ENCODE results near the gene KRTAP5-8.
"Not testable (repeated sequence)": the region's sequence is repeated elsewhere in the genome, so short reads cannot be mapped to it uniquely, and the experiment has no call there.

KRTAP5-8 gene

GRCh38 chr11:71540521-71541304 is 2.9 kb downstream of the KRTAP5-8 start:
- H3K4me3 ChIP-seq (ENCODE audit: low read depth, low read length); DNase-seq (ENCODE audit: low read depth): not testable (repeated sequence)

DNA sequence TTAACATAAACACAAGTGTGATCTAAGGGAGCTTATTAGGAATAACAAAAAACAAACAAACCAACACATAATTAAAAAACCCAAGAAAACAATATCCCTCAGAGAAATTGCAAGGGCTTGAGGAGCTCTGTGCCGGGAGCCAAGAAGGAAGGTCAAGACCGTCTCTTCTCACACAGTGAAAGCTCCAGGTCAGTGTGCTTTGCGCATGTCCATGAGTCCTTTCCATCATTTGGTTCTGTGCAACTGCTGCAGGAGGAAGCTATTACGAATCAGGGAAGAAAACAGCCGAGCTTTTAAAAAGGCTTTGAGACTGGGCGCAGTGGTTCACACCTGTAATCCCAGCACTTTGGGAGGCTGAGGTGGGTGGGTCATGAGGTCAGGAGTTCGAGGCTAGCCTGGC is 4.6 kb downstream of the KRTAP5-8 start:
- DNase-seq (ENCODE audit: low read depth): no peak
- H3K4me3 ChIP-seq (ENCODE audit: low read depth, low read length): no peak overlapping the region

DNA sequence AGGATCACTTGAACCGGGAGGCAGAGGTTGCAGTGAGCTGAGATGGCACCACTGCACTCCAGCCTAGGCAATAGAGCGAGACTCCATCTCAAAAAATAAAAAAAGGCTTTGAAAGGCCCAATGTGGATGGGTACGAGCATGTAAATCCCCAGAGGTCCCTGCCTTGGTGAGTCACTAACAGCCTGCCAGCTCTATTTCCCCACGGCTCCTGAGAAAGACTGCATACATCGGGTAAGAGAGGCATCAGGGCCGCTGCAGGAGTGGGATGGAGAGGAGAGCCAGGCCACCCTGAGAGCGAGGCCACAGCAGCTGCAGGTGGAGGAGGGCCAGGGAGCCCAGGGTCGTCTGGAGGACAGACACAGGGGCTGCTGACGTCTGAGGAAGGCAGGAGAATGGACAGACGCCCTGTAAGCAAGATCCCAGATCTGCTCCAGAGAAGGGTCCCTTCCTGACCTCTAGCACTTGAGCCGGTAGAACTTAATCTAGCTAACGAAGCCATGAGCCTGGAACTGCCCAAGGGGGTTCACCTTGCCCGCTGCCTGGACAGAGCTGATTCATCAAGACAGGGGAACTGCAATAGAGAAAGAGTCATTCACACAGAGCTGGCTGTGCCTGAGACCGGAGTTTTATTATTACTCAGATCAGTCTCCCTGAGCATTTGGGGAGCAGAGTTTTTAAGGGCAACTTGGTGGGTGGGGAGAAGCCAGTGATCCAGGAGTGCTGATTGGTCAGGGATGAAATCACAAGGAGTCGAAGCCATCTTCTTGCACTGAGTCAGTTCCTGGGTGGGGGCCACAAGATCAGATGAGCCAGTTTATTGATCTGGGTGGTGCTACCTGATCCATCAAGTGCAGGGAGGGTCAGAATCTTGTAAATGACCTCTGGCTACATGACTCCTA is 5.3 kb downstream of the KRTAP5-8 start:
- H3K4me3 ChIP-seq (ENCODE audit: low read depth, low read length): no peak overlapping the region
- DNase-seq (ENCODE audit: low read depth): no peak

- no peak for DNase-seq (ENCODE audit: low read depth)
- no peak overlapping the region for H3K4me3 ChIP-seq (ENCODE audit: low read depth, low read length)
Measured at GRCh38 chr11:71543866-71544265, 6.0 kb downstream of the KRTAP5-8 start.

DNA sequence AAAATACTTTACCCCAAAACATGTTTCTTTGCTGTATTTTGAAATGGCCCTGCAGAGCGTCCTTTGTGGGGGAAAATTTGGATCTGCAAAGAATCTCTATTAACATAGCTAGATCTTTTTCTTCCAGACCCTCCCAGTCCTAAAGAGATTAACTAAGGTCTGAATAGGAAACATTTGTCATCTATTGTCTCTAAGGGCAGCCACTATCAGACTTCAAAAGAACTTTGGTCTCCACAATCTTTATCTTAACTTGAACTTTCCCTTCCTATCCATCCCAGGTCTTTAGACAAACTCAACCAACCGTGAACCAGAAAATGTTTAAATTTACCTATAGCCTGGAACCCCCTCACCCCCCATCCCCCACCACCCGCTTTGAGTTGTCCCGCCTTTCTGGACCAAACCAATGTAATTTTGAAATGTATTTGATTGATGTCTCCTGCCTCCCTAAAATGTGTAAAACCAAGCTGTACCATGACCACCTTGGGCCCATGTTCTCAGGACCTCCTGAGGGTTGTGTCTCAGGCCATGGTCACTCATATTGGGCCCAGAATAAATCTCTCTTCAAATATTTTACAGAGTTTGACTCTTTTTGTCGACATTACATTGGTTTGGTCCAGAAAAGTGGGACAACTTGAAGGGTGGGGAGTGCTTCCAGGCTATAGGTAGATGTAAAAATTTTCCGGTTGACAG is 6.8 kb downstream of the KRTAP5-8 start:
- DNase-seq (ENCODE audit: low read depth): no peak
- H3K4me3 ChIP-seq (ENCODE audit: low read depth, low read length): no peak overlapping the region

DNA sequence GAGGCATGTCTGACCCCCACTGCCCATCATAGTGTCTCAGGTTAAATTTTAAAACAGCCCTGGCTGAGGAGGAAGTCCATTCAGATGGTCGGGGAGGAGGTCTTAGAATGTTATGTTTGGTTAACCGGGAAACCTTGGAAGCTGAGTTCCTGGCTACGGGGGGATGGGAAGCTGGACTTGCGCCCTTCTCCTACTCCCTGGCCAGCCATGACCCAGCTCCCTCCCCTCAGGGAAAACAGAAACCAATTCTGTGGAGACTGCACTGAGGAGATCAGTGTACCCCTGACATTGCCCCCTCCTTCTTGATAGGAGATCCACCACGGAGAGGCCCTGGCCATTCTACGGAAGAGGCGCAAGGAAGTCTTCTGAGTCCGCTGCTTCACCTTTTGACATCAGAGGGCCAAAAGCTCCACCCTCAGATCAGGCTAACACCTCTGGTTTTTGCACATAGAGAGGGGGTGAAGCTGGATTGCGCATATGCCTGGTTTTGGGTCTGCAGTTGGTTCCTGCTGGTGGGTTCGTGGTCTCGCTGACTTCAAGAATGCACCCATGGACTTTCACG is 7.7 kb downstream of the KRTAP5-8 start:
- H3K4me3 ChIP-seq (ENCODE audit: low read depth, low read length): no peak overlapping the region
- no peak for DNase-seq (ENCODE audit: low read depth)

DNA sequence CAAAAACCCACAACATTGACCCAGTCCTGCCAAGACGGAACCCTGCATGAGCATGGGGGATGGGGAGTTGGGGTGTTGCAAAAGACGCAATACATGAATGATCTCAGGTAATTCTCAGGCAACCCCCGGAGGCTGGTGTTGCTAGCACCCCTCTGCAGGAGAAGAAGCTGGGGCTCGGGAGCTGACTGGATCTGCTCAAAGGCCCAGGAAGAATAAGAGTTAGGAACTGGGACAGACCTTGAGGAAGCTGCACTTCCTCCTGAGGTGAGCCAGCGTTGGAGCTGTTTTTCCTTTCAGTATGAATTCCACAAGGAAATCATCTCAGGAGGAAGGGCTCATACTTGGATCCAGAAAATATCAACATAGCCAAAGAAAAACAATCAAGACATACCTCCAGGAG is 10.3 kb downstream of the KRTAP5-8 start, which contains the start of gene KRTAP5-9:
Gene KRTAP5-9 (plus strand): TSS at position 301 of the 400 bp plus-strand sequence. CDS start 238 bp downstream, outside the sequence.
- no peak within 1 kb of the TSS for H3K4me3 ChIP-seq (ENCODE audit: low read depth, low read length)
- DNase-seq (ENCODE audit: low read depth): no peak

DNA sequence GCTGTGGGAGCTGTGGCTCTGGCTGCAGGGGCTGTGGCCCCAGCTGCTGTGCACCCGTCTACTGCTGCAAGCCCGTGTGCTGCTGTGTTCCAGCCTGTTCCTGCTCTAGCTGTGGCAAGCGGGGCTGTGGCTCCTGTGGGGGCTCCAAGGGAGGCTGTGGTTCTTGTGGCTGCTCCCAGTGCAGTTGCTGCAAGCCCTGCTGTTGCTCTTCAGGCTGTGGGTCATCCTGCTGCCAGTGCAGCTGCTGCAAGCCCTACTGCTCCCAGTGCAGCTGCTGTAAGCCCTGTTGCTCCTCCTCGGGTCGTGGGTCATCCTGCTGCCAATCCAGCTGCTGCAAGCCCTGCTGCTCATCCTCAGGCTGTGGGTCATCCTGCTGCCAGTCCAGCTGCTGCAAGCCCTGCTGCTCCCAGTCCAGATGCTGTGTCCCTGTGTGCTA is 10.9 kb downstream of the KRTAP5-8 start:
- no peak for DNase-seq (ENCODE audit: low read depth)
- no peak overlapping the region for H3K4me3 ChIP-seq (ENCODE audit: low read depth, low read length)

GRCh38 chr11:71551711-71552110 is 13.9 kb downstream of the KRTAP5-8 start:
- DNase-seq (ENCODE audit: low read depth): no peak

DNA sequence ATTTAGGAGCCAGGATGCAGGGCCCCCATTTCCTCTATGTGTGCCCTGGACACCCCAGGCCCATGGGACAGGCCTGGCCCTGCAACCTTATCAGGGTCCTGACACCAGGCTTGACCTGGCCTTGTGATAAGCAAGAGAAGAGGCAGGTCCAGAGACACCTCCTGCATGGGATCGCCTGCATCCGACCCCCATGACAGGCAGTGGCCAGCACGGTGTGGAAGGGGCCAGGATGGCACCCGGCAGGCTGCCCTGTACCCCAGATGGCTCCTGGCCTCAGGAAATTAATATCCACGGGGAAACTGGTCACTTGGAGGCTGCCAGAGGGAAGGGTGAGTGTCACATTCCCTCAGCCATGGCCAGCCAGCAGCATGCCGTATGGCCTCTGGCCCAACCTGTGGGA is 17.2 kb downstream of the KRTAP5-8 start:
- H3K4me3 ChIP-seq (ENCODE audit: low read depth, low read length): no peak overlapping the region
- no peak for DNase-seq (ENCODE audit: low read depth)

More at GRCh38 chr11:71551711-71552110, 13.9 kb downstream of the KRTAP5-8 start:
- no peak overlapping the region for H3K4me3 ChIP-seq (ENCODE audit: low read depth, low read length)

- no peak for DNase-seq (ENCODE audit: low read depth)
- no peak overlapping the region for H3K4me3 ChIP-seq (ENCODE audit: low read depth, low read length)
Measured at GRCh38 chr11:71555508-71555907, 17.7 kb downstream of the KRTAP5-8 start.

- H3K4me3 ChIP-seq (ENCODE audit: low read depth, low read length): no peak overlapping the region
- no peak for DNase-seq (ENCODE audit: low read depth)
Measured at GRCh38 chr11:71556018-71556417, 18.2 kb downstream of the KRTAP5-8 start.

DNA sequence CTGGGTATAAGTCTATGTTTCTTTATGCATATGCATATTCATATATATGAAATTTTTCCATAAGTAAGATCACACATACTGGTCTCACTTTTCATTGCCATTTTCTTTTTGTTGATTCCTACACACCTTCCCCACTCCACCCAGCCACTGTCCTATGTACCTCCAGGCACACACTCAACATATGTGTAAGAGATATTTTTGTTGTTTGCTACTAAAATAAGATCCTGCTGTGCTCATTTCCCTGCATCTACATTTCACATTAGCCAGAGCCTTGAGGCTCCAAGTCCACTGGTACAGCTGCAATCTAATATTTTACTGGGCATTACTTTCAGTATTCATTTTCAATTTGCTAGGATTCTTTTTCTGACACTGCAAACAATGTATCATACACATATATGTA is 19.4 kb downstream of the KRTAP5-8 start:
- no peak overlapping the region for H3K4me3 ChIP-seq (ENCODE audit: low read depth, low read length)
- DNase-seq (ENCODE audit: low read depth): no peak

- no peak for DNase-seq (ENCODE audit: low read depth)
- H3K4me3 ChIP-seq (ENCODE audit: low read depth, low read length): no peak overlapping the region
Measured at GRCh38 chr11:71558996-71559395, 21.2 kb downstream of the KRTAP5-8 start.

GRCh38 chr11:71562120-71562519 is 24.3 kb downstream of the KRTAP5-8 start:
- no peak for DNase-seq (ENCODE audit: low read depth)
- no peak overlapping the region for H3K4me3 ChIP-seq (ENCODE audit: low read depth, low read length)

DNA sequence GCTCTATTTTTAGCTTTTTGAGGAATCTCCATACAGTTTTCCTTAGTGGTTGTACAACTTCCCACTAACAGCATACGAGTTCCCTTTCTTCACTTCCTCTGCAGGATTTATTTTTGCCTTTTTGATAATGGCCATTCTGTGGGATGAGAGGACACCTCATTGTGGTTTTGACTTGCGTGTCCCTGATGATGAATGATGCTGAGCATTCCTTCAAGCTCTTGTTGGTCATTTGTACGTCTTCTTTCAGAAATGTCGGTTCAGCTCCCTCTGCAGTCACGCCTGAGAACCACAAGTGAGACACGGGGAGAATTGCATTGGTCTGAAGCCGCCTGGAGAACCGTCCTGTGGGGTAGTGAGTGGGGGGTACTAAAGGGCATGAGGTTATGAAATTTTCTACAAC is 25.6 kb downstream of the KRTAP5-8 start:
- no peak overlapping the region for H3K4me3 ChIP-seq (ENCODE audit: low read depth, low read length)
- DNase-seq (ENCODE audit: low read depth): peak; percentile 14

DNA sequence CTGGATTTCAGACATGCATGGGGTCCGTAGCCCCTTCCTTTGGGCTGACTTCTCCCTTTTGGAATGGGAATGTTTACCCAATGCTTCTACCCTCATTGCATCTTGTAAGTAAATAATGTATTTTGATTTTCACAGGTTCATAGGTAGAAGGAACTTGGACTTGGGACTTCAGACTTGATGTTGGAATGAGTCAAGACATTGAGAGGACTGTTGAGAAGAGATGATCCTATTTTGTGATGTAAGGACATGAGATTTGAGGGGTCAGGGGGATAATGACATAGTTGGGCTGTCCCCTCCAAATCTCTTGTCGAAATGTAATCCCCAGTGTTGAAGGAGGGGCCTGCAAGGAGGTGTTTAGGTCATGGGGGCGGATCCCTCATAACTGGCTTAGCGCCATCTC is 26.6 kb downstream of the KRTAP5-8 start:
- H3K4me3 ChIP-seq (ENCODE audit: low read depth, low read length): no peak overlapping the region
- DNase-seq (ENCODE audit: low read depth): no peak

DNA sequence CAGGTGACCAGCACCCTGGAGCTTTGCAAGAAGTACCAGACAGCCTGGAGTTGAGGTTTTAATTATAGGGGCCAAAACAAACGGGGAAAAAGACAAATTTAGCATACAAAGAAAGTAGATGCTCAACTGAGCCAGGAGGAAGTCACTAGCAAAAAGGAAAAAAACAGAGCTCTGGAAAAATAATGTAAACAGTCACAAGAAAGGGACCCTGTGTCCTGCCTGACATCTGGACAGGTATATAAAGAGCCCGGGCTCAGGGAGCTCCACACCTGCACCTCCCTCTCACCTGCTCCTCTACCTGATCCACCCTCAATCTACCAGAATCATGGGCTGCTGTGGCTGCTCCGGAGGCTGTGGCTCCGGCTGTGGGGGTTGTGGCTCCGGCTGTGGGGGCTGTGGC is 27.4 kb downstream of the KRTAP5-8 start, which contains the start of gene KRTAP5-10:
Gene KRTAP5-10 (plus strand): TSS at position 301 of the 400 bp plus-strand sequence. CDS start 25 bp downstream, at position 326.
- H3K4me3 ChIP-seq (ENCODE audit: low read depth, low read length): no peak within 1 kb of the TSS
- no peak for DNase-seq (ENCODE audit: low read depth)

- no peak overlapping the region for H3K4me3 ChIP-seq (ENCODE audit: low read depth, low read length)
- no peak for DNase-seq (ENCODE audit: low read depth)
Measured at GRCh38 chr11:71566081-71566620, 28.3 kb downstream of the KRTAP5-8 start.

All from skeletal muscle cell (primary cell).